NCI-H510A treated with DMSO at 0.1 percent for 48 hours (cell line): Measurements from ENCODE around the gene PBX3.
A peak's percentile ranks its signal among the peaks of the same experiment; 100 is the strongest.

ENCODE experiments used
- DNase-seq: peaks from one replicate; lab custom pipeline; 2025; lab: John Stamatoyannopoulos, UW

The PBX3 gene

DNA sequence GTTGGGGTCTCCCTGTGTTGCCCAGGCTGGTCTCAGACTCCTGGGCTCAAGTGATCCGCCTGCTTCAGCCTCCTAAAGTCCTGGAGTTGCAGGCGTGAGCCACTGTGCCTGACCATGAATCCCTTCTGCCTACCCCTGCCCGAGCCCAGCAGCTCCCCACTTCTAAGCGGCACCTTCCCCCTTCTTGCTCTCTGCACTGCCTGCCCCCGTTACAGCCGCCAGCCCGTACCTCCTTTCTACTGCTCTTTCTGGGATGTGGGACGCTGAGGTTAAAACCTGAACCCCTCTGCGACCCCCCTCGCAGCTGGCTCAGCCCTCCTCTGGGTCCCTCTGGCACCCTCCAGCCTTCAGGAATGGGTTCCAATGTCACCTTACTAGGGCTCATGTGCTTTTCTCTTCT is 249.6 kb downstream of the PBX3 start:
- no peak for DNase-seq

DNA sequence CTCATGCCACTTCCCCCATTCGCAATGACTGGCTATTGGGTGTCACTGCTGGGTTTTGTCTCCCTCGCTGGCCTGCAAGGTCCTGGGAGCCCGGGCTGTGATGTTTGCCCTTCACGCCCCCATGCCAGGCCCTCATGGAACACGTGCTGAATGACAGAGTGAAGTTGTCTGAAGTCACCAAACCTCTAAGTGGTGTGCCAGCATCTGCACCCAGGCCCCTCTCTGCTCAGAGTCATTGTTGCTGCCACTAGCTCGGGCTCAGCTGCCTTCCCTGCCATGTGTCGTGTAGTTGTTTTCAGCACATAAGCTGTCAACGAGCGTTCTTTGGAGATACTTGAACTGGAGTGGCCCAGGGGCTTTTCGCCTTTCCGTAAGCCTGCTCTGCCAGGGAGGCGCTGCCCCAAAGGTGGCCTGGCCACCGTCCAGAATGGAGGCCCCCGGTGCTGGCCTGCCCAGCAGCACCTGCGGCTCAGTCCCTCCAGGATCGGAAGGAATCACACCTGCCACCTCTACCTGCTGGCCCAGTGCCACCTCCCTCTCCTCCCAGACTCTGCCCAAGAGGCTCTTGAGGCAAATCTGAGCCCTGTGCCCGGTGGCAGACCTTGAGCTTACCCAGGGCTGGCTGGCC is 250.1 kb downstream of the PBX3 start:
- peak; percentile 91 for DNase-seq

DNA sequence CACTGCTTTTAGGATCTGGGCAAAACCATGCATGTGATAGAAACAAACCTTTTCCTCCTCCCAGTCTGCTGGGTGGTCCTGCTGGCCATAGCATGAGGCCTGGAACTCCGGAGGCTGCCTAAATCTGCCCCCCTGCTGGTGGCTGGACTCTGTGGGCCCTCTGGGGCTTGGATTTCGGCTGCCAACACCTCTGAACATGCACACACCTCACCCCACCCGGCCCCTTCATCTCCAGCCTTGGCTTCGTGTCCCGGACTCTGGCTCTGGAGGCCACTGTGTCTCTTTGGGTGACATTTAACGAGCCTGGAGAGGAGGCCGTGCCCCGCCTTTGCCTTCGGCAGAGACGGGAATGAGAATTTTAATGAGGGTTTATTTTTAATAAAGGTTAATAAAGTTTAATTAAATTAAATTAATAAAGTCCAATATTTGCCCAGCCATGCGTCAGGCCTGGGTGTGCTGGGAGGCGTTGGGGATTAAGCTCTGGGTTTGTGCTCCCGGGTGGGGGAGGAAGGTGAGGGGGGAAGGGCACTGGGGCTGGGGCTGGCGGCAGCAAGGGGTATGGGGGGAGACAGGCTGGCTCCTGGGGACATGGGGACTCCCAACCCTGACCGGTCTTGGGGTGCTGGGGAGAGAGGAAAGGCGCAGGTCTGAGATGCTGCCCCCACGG is 251.8 kb downstream of the PBX3 start:
- no peak for DNase-seq

GRCh38 chr9:125999504-125999881 is 252.3 kb downstream of the PBX3 start:
- no peak for DNase-seq

DNA sequence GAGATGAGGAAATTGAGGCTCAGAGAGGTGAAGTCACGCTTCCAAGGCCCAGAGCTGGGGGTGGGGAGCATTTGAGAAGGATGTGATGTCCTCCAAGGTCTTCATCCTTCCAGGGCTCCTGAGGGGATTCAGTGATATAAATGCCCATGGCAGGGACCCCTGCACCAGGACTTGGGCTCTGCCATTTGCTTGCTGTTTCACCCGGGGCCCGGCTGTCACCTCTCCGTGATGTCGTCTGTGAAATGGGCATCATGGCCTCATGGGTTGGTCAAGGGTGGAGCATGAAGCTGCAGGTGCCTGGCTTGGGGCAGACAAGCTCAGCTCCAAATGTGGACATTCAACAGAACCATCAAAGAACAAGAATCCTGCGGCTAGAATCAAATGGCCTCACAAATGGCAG is 253.1 kb downstream of the PBX3 start:
- no peak for DNase-seq

- no peak for DNase-seq
Measured at GRCh38 chr9:126000731-126001580, 253.8 kb downstream of the PBX3 start.

GRCh38 chr9:126001581-126002225 is 254.5 kb downstream of the PBX3 start:
- no peak for DNase-seq

- DNase-seq, result no peak
Measured at GRCh38 chr9:126002476-126003350, 255.5 kb downstream of the PBX3 start.

DNA sequence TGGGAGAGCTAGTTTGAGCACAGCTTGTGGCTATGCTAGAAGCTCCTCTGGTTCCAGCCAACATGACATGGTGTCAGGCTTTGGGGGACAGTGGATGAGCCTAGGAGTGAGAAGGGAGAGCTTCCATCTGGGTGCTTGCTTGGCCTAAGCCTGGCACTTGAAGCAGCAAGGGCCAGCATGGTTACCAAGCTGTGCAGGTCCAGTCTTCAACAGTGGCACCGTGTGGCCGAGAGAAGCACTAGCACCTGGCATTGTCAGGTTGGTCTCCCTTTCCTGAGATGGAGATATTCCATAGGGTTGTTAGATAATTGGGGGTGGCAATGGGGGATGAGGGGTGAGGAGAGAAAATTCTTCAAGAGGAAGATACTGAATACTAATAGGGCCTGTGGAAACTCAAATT is 261.9 kb downstream of the PBX3 start:
- DNase-seq, result no peak

DNA sequence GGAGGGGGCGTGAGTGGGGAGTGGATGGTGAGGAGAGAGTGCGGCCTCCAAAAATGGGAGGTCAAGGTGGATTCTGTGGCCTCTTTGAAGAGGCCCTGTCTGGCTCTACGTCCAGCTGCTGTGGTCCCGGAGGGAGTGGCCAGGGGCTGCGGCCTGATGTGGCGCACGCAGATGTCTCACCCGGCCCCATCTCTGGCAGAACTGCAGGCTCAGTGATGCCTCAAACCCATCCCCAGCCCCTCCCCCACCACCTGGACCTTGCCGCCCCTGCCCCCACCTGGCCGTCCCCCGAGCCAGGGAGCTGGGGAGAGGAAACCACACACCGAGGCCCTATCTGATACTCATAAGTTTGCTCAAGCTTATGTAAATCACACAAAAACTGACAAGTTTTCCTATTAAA is 267.6 kb downstream of the PBX3 start:
- no peak for DNase-seq

DNA sequence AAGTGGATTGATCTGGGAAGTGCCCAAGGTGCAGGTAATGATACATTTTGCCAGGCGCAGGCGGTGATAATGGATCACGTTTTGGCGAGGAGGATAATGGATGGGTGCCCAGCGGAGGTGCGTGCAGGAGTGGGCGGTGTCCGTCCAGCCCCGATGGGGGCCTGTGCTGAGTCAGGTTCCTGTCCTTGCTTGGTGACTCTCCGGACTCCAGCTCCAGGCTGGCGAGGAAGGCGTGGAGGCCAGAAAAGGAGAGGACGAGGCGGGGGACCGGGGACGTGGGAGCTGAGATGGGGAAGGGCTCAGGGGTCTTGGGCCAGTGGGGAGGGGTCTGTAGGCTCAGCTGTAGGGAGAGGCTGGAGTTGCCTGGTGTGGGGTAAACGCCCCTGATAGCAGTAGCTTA is 268.3 kb downstream of the PBX3 start:
- DNase-seq, result no peak

- DNase-seq, result no peak
Measured at GRCh38 chr9:126016579-126017290, 269.6 kb downstream of the PBX3 start.
